ENCODE data around the gene CFAP99. TPM values are rescaled to one million over a fixed set of nuclear protein-coding genes. Genes with fewer than 3 reads are reported as not detected.

The CFAP99 gene
- polyA plus RNA-seq, 3 donors, result 0.84 to 1.3 (median 0.91) TPM

GRCh38 chr4:2390784-2391421, 27.9 kb upstream of the CFAP99 start:
- DNase-seq, result no peak

- DNase-seq, result peak; percentile 84
Measured at GRCh38 chr4:2393353-2394270, 25.1 kb upstream of the CFAP99 start.

- no peak for DNase-seq
Measured at GRCh38 chr4:2394528-2394927, 24.2 kb upstream of the CFAP99 start.

GRCh38 chr4:2395038-2395437, 23.7 kb upstream of the CFAP99 start:
- no peak for DNase-seq

- no peak for DNase-seq
Measured at GRCh38 chr4:2395584-2395983, 23.2 kb upstream of the CFAP99 start.

GRCh38 chr4:2396781-2397368, 21.9 kb upstream of the CFAP99 start:
- DNase-seq, result no peak

- DNase-seq, result no peak
Measured at GRCh38 chr4:2397596-2398379, 21.0 kb upstream of the CFAP99 start.

GRCh38 chr4:2399216-2399615, 19.5 kb upstream of the CFAP99 start:
- DNase-seq, result no peak

GRCh38 chr4:2399631-2400190, 19.0 kb upstream of the CFAP99 start:
- no peak for DNase-seq

- DNase-seq, result no peak
Measured at GRCh38 chr4:2400841-2401609, 17.7 kb upstream of the CFAP99 start.

GRCh38 chr4:2401610-2401983, 17.2 kb upstream of the CFAP99 start:
- DNase-seq, result no peak

GRCh38 chr4:2402048-2402842, 16.5 kb upstream of the CFAP99 start:
- DNase-seq, result peak; percentile 71

- no peak for DNase-seq
Measured at GRCh38 chr4:2402941-2403340, 15.8 kb upstream of the CFAP99 start.

GRCh38 chr4:2406406-2406805, 12.3 kb upstream of the CFAP99 start:
- no peak for DNase-seq

GRCh38 chr4:2406920-2407319, 11.8 kb upstream of the CFAP99 start:
- no peak for DNase-seq

- no peak for DNase-seq
Measured at GRCh38 chr4:2407991-2408342, 10.8 kb upstream of the CFAP99 start.

GRCh38 chr4:2408401-2408958, 10.3 kb upstream of the CFAP99 start:
- no peak for DNase-seq

GRCh38 chr4:2408976-2409375, 9.8 kb upstream of the CFAP99 start:
- DNase-seq, result no peak

- DNase-seq, result no peak
Measured at GRCh38 chr4:2409381-2409783, 9.4 kb upstream of the CFAP99 start.
